ENCODE results near the gene LRP2.

DNA sequence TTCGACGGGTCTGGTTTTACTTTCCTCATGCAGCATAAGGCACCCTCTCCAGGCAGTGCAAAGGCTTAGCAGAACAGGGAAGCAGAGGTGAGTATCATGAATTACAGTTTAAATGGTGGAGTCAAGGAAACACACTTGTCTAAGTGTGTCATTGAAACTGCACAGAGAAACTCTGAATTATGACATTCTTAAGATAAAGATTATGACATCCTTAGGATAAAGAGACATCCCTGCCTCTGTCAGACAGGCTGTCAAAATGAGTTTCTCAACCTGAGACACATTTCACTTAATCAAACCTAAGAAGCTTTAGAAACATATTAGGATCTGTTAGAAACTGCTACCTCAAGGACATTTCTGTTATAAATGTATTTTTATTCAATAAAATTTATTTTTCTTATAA, 179.8 kb downstream of the LRP2 start:
- no peak for TF ChIP-seq POLR2AphosphoS5 (IDR thresholded peaks at IDR 0.05; ENCODE audit: low read depth, low read length)
- TF ChIP-seq, protein P1, sequence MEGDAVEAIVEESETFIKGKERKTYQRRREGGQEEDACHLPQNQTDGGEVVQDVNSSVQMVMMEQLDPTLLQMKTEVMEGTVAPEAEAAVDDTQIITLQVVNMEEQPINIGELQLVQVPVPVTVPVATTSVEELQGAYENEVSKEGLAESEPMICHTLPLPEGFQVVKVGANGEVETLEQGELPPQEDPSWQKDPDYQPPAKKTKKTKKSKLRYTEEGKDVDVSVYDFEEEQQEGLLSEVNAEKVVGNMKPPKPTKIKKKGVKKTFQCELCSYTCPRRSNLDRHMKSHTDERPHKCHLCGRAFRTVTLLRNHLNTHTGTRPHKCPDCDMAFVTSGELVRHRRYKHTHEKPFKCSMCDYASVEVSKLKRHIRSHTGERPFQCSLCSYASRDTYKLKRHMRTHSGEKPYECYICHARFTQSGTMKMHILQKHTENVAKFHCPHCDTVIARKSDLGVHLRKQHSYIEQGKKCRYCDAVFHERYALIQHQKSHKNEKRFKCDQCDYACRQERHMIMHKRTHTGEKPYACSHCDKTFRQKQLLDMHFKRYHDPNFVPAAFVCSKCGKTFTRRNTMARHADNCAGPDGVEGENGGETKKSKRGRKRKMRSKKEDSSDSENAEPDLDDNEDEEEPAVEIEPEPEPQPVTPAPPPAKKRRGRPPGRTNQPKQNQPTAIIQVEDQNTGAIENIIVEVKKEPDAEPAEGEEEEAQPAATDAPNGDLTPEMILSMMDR (IDR thresholded peaks at IDR 0.05; ENCODE audit: control extremely low read depth in 1 of 3, insufficient read depth in 1 of 3, low read depth in 1 of 3, low read length in 3 of 3) = no peak
- no peak for TF ChIP-seq EP300 (IDR thresholded peaks at IDR 0.05; ENCODE audit: borderline replicate concordance in 1 of 2, low read depth in 2 of 2, low read length in 2 of 2)
- no peak for TF ChIP-seq RAD21 (IDR thresholded peaks at IDR 0.05 in 1 of 2, conservative IDR thresholded peaks at IDR 0.05 in 1 of 2; ENCODE audit: low read depth in 2 of 2, low read length in 2 of 2)
- no peak for TF ChIP-seq CEBPB (IDR thresholded peaks at IDR 0.05; ENCODE audit: low read depth, low read length)
- TF ChIP-seq ZNF274 (IDR thresholded peaks at IDR 0.05; ENCODE audit: borderline replicate concordance, extremely low read depth, low read length) = no peak
- TF ChIP-seq RNF2 (IDR thresholded peaks at IDR 0.05; ENCODE audit: borderline replicate concordance, low read depth, low read length, missing control alignments, poor library complexity, severe bottlenecking) = no peak
- TF ChIP-seq GABPA (IDR thresholded peaks at IDR 0.05; ENCODE audit: borderline replicate concordance, insufficient read depth, low read length) = no peak
- TF ChIP-seq BCL11A (IDR thresholded peaks at IDR 0.05; ENCODE audit: low read depth in 2 of 2, low read length in 2 of 2) = no peak
- no peak for TF ChIP-seq HDAC6 (IDR thresholded peaks at IDR 0.05; ENCODE audit: low read depth, low read length)
- no peak for TF ChIP-seq USF2 (IDR thresholded peaks at IDR 0.05; ENCODE audit: low read length)
- no peak for TF ChIP-seq RFX5 (IDR thresholded peaks at IDR 0.05; ENCODE audit: borderline replicate concordance, low read depth, low read length)

Measured in H1 (cell line).